HG03103 (cell line): ENCODE results near the gene SH2D1B.
"Not testable (repeated sequence)": the region's sequence is repeated elsewhere in the genome, so short reads cannot be mapped to it uniquely, and the experiment has no call there.

ENCODE experiments used
- ATAC-seq: cut with Tn5 transposase; IDR thresholded peaks from one replicate; pipeline ENCODE4 v1.9.1; 2021; ENCODE audit warnings: low read depth; ENCODE audit not compliant: unreplicated experiment

SH2D1B gene

DNA sequence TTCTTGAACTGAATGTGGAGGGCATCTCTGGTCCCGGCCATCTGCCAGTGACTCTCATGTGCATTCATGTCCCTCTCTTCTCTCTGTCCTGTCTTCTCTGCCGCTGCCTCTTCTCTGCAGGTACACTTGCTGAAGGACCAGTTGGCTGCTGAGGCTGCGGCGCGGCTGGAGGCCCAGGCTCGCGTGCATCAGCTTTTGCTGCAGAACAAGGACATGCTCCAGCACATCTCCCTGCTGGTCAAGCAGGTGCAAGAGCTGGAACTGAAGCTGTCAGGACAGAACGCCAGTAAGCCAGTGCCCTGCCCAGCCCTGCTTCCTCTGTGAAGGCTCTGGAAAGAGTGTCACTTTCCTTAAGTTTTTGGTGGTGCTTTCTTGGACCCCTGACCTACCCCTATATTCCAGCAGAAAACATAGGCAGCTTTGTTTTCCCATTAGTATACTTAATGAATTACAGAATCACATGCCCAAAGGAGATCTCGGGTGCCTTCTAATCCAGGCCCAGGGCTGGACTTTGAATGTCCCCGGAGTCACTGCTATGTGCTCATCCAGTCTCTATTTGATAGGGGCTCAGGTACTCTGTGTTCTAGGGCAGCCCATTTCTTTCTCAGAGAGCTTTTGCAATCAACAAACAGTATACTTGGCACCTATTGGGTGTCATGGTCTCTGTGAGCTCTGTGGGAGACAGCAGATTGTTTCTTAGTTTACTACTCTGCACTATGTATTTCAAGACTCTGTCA is 46.5 kb downstream of the SH2D1B start:
- ATAC-seq = no peak

DNA sequence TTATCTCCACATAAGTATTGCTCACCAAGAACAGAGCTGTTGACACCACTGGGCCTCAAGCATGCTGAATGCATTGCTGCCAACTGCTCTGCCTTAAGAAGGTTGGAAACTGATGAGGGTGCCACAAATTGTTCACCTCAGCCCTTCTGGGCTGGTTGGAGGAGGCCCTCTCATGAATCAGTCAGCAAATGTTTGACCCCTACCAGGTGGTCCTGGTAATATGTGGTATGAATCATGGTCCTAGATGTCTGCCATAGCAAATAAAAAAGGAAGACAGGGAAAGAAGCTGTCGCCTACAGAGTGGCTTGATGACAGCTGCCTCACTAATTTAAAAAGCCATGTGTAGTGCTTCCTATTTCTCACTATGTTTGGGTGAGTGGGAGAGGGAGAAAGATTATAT is 47.4 kb downstream of the SH2D1B start:
- ATAC-seq = no peak

DNA sequence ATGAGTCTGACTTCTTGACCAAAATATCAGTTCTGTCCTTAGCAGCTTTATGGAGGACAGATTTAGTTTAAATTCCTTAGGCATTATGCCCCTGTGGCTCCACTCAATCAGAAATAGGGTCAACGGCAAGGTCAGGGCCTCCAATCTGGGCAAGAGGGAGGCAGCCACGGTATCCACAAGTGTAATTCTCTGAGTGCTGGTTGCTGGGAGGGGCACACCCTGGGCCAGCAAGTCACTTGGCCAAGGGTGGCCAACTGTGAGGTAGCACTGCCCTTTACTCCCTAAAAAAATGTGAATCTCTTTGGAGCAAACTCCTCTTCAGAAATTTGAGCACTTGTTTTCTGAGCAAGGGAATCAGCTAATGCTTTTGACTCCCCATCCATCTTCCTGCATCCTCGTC is 48.1 kb downstream of the SH2D1B start:
- ATAC-seq = no peak

DNA sequence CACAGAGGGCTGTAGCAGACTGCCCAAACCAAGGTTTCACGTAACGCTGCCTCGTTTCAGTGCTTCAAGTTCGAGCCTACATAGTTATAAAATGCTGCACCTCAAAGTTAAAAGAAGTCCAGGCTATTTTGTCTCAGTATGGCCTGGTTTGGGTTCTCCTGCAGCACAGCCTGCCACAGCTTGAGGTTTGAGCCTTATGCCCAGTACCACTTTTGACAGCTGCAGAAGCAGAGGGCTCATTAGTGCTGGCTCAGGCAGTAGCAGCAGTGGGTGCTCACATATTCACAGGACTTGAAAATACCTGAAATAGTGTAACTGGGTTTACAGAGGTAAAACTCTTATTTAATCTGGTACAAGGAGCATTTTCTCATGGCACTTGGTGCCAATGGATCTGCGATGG is 50.6 kb downstream of the SH2D1B start:
- no peak for ATAC-seq

DNA sequence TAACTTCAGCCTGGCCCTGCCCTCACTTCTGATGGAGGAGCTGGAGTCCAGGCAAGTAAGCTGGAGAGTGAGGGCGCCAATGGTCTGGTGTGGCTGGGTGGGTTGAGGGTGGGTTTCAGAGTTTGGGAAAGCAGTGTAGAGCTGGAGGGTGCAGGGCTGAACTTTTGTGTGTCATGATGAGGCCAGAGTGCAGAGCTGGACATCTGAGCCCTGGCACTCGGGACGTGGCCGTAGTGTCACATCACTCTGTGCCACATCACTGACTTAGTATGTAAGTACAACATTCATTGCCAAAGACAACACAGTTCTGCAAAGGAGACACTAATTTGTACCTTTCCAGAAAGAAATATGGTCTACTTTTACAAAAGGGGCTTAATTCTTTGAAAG is 51.1 kb downstream of the SH2D1B start:
- ATAC-seq = no peak

DNA sequence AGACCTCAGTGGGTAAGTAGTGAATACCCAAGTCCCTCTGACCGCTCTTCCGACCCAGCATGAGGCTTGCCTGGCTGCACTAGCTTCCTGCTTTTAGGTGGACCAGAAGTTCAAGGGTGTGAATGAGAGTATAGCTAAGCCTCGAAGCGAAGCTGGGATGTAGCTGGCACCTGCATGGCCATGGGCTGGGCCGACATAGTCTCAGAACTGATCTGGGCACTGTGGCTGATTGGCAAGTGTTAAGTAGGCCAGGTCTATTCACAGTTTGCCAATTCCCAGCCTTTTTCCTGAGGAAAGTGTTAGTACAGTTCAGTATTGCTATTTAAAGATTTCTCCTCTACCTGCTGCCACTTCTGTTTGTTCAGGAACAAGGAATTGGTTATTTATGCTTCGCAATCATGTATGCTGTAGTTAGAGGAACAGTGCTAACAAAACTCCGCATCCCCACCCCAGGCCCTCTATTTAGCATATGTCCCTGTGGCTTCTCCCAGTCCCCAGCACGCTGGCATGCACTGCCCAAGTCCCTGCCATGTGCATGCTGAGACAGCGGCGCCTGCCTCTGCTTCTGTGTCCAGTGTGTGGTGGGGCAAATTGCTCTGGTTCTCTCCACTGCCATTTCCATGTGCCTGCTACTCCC is 51.6 kb downstream of the SH2D1B start:
- ATAC-seq = no peak

DNA sequence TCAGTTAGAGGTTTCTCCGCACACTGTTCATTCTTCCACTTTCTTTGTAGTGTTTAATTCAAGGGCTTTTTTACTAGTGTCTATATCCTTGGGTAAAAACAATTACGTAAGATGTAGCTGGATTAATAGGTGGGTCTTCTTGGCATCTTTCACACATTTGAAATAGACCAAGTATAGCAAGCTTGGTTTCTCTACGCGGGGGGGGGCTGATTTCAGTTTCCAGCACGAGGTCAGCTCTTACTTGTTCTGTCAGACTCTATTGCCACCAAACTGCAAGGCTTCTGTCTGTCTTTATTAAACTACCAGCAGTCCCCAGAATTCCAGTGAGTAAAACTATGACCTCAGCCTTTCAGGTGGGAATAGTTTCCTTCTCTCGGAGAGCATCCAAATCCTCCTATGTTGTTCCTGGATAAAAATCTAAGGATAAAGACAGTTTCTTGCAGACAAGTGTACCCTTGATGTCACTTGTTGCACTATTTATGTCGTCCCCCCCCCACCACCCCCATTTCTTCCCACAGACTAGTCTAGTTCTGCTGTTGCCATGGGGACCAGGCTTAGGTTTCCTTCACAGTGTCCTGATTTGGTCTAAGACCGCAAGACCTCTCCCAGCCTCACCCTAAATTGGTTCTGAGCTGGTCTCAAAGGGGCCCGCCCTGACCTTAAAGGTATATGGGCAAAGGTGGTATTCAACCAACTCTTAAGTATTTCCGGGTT is 52.3 kb downstream of the SH2D1B start:
- ATAC-seq = no peak

DNA sequence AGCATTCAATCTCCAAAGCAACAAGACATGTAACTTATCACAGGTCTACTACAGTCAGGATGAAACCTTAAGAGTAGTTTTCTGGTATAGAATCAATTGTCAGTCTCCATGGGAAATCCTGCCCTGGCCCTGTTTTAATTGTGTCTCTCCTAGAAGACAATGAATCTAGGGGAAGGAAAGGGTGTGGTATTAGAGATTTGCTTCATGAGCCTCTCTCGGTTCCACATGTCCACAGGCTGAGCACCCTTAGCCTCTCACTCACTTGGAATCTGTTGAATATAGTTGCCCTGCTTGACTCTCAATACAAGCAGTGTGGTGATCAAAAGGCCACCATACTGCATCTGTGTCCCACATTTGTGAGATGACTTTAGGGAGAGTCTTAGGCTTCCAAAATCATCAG is 53.0 kb downstream of the SH2D1B start:
- ATAC-seq = no peak

DNA sequence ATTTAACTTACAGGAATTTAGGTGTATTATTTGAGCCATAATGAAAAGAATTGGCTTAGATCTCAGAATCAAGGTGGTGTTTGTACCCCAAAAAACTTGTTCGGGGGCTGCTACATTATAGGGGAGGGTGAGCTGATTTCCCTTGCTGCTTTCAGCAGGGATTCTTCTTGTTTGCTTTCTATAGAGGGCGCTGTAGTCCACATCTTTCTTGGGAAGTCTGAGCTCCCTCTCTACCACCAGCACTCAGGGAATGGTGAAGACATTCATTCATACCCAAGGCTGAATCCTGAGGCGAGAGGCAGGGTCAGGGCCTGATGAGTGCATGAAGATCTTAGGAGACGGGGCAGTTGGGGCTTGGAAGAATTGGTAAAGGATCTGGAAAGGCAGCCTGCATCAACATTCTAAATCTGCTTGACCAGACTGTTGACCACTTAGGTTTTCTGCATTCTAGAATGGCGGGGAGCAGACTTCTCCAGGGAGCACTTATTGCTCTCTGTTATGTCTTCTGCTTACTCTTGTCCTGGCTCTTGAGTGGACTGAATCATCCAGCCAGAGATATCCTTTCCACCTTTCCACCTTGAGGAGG is 54.2 kb downstream of the SH2D1B start:
- ATAC-seq = no peak

DNA sequence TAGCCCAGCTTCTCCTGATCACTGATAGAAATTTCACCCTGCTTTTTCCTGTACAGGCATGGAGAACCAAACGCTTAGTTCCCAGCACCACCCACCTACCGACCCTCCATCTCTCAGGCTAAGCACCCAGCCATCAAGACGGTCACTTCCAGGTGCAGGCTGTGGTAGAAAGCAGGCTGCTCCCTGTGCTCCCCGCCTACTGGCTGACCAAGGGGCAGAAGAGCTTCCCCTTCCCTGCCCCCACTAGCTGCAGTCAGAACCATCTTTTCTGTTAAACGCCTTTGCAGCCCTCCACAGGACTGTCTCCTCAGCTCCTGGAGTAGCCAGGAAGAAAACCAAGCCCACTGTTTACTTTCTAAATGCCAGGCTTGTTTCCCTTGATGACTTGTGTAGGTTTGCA is 58.2 kb downstream of the SH2D1B start:
- no peak for ATAC-seq

DNA sequence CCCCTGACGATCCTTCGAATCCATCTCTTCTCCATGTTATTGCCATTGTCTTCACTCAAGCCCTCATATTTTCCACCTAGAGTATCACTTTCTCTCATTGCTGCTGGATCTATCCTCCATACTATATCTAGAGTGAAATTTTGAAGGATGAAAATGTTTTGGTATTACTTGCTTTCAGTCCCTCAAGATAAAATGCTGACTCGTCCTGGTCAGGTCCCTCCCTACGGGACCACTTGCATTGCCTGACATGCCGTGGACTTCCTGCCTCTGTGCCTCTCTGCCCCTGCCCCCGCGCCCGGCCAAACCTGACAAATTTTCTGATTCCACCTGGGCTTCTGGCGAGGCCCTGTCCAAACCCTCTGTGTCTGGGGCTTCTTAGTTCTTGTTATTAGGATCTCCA is 58.9 kb downstream of the SH2D1B start:
- no peak for ATAC-seq

DNA sequence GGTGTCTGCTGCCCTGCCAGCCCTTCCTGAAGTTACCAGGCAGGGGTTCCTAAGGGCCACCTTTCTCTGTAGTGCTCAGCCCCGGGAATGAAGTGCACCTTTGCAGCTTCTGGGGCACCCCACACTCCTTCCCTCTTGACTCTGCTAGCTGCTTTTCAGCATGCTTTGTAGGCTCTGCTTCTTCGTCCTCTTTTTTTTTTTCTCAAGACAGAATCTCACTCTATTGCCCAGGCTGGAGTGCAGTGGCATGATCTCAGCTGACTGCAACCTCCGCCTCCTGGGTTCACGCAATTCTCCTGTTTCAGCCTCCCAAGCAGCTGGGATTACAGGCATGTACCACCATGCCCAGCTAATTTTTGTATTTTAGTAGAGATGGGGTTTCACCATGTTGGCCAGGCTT is 60.1 kb downstream of the SH2D1B start:
- ATAC-seq = not testable (repeated sequence)

DNA sequence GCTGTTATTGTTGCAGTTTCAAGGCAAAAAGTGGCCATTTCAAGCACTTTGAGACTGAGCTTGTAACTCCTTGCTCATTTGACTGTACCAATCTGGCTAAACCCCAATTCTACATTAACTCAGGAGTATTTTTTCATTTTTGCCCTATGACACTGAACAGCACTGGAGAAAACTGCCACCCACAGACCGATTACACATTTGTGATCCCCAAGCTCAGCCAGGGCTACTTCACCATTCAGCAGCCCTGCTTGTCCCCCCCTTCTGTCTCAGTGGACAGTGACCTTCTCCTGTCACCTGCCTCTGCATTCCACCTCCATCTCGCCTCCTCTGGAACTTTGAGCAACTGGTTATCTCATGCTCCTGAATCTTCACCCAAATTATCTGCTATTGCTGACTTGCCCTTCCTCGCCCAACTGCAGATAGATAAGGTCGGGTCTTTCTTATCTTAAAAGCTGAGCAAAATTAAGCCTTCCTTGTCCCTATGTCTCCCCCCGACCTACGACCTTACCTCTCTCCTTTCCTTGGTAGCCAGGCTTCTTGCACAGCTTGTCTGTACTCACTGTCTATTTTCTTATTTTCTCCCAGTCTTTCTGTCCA is 60.6 kb downstream of the SH2D1B start:
- ATAC-seq = no peak

DNA sequence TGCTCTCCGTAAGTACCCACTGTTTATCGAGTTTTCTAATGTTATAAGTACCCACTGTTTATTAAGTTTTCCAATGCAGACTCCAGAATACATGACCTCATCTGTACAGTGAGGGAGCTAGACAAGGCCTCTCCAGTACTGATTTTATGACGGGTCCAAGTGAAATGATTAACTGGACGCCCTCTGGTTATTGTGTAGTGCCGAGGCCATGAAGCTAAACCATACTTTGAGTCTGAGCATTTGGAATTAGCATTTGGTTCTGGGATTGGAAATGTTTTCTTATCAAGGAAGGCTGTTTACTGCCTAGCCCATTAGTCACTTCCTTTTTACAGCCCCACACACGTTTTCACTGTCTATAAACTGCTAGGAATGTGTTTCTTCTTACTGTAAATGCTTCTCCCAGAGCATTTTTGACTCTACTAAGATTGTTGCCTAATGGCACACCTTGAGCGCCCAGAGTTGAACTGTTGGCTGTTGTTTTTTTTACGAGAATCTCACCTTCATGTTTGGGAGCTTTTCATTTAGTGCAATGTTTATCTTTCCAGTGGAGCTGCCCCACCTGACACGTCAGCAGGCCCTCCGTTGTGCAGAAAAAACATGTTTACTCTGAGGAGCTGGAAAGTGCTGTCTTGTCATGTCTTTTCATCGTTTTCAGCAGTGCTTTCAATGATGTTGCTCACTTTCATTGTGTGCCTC is 62.2 kb downstream of the SH2D1B start:
- ATAC-seq = no peak

DNA sequence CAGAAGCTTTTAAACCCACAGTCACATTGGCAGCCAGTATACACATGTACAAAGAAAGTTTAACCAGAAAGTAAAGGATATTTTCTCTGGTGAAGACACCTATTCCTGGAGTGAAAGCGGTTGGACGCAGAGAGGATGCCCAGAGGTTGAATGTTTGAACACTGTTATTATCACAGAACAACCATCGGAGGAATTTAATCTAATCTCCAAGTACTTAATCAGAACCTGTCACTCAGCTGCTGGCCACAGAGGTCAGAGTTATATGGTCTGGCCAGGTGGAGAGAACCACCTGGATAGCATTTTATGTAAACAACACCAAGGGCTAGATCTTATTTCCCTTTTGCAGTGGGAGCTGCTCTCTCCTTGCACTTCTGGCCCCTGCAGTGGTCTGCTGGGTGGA is 64.7 kb downstream of the SH2D1B start:
- ATAC-seq = no peak
